ENCODE measurements around the gene ZMIZ1. TPM values are rescaled to one million over a fixed set of nuclear protein-coding genes. Genes with fewer than 3 reads are reported as not detected.
A peak's percentile ranks its signal among the peaks of the same experiment; 100 is the strongest.

The ZMIZ1 gene, protein sequence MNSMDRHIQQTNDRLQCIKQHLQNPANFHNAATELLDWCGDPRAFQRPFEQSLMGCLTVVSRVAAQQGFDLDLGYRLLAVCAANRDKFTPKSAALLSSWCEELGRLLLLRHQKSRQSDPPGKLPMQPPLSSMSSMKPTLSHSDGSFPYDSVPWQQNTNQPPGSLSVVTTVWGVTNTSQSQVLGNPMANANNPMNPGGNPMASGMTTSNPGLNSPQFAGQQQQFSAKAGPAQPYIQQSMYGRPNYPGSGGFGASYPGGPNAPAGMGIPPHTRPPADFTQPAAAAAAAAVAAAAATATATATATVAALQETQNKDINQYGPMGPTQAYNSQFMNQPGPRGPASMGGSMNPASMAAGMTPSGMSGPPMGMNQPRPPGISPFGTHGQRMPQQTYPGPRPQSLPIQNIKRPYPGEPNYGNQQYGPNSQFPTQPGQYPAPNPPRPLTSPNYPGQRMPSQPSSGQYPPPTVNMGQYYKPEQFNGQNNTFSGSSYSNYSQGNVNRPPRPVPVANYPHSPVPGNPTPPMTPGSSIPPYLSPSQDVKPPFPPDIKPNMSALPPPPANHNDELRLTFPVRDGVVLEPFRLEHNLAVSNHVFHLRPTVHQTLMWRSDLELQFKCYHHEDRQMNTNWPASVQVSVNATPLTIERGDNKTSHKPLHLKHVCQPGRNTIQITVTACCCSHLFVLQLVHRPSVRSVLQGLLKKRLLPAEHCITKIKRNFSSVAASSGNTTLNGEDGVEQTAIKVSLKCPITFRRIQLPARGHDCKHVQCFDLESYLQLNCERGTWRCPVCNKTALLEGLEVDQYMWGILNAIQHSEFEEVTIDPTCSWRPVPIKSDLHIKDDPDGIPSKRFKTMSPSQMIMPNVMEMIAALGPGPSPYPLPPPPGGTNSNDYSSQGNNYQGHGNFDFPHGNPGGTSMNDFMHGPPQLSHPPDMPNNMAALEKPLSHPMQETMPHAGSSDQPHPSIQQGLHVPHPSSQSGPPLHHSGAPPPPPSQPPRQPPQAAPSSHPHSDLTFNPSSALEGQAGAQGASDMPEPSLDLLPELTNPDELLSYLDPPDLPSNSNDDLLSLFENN
- total RNA-seq: 100 to 1,000 TPM in 1 of 4 donors, 10 to 100 TPM in 3; 71.9 to 104 (median 79.5) TPM

DNA sequence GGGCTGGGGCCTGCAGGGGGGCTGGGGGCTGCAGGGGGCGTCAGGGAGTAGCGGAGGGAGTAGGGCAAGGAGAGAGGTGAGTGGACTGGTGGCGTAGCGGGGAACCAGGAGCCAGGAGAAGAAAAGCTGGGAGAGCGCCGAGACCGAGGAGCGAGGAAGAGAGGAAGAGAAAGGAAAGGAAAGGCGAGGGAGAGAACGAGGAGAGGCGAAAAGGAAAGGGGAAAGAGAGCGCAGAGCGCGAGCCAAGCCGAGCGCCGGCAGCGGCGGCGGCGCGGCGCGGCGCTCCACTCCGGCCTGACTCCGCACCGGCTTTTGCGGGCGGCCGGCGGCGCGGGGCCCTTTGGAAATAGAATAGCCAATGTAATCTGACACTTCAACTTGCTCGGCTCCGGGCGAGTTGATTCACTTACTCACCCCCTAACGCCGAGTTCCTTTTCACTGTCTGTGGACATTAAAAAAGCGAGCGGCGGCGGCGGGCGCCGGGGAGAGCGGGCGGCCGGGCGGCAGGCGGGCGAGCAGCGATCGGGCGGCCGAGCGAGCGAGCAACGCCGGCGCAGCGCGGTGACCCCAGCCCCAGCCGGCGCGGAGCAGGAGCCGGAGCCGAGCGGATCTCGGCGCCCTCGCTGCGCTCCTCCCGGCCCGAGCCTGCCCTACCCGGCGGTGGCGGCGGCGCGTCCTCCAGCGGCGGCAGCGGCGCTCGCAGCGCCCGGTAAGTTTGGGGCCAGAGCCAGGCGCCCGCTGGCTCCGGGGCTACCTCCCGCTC lies at the start of gene ZMIZ1:
Gene ZMIZ1 (plus strand): TSS at position 405 of the 763 bp plus-strand sequence. CDS start 132,667 bp downstream, outside the sequence.
- H3K27ac ChIP-seq: peak within 1 kb of the TSS; percentile 98
- peaks cover 49% of the 10 kb centered on the region for H3K4me1 ChIP-seq
- DNase-seq (ENCODE audit: low spot score in 2 of 2): peak; percentile 94 to 96
- no peak for TF ChIP-seq EP300 (IDR thresholded peaks at IDR 0.05)
- peak; percentile 26 to 87 for TF ChIP-seq POLR2A (IDR thresholded peaks at IDR 0.05)
- TF ChIP-seq, protein P1, sequence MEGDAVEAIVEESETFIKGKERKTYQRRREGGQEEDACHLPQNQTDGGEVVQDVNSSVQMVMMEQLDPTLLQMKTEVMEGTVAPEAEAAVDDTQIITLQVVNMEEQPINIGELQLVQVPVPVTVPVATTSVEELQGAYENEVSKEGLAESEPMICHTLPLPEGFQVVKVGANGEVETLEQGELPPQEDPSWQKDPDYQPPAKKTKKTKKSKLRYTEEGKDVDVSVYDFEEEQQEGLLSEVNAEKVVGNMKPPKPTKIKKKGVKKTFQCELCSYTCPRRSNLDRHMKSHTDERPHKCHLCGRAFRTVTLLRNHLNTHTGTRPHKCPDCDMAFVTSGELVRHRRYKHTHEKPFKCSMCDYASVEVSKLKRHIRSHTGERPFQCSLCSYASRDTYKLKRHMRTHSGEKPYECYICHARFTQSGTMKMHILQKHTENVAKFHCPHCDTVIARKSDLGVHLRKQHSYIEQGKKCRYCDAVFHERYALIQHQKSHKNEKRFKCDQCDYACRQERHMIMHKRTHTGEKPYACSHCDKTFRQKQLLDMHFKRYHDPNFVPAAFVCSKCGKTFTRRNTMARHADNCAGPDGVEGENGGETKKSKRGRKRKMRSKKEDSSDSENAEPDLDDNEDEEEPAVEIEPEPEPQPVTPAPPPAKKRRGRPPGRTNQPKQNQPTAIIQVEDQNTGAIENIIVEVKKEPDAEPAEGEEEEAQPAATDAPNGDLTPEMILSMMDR (IDR thresholded peaks at IDR 0.05): peak in 1 of 2 donors; percentile 35
- TF ChIP-seq POLR2AphosphoS5 (IDR thresholded peaks at IDR 0.05): peak in 1 of 3 donors; percentile 69
- no peaks in the 10 kb centered on the region for H3K27me3 ChIP-seq
- WGBS: under 1% methylated on average over 74 of the region's 92 CpGs
- H3K4me3 ChIP-seq: peak within 1 kb of the TSS; percentile 74
- no peaks in the 10 kb centered on the region for H3K36me3 ChIP-seq
- no peaks in the 10 kb centered on the region for H3K9me3 ChIP-seq

DNA sequence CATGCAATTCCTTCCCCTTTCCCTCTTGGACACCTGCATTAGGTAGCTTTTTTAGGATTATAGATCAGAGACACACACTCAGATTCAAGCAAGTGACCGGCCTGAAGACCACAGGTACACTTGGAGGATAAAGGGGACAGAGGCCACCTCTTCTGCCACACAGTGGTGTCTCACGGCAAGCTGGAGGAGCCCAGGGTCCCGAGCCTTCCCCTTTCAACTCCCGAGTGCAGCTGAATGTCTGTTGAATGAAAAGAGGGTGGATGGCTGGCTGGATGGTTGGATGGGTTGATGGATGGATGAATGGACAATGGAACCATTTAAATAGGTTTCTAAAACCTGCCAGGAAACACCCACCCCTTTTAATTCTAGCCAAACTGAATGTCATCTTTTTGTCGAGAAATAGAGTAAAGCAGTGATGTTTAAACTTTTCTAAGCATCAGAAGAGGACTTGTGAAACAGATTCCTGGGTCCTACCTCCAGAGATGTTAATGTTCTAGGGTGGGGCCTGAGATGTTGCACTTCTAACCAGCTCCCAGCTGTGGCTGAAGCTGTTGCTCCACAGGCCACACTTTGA lies 49.2 kb upstream of the ZMIZ1 start:
- TF ChIP-seq EP300 (IDR thresholded peaks at IDR 0.05): no peak
- peak in 1 of 3 donors; percentile 42 for TF ChIP-seq POLR2AphosphoS5 (IDR thresholded peaks at IDR 0.05)
- no peak for TF ChIP-seq POLR2A (IDR thresholded peaks at IDR 0.05)
- TF ChIP-seq, protein P1 (IDR thresholded peaks at IDR 0.05): no peak
- WGBS: 87% methylated on average over 5 of the region's 5 CpGs
- peak; percentile 58 to 64 for DNase-seq (ENCODE audit: low spot score in 2 of 2)
- no peak overlapping the region for H3K4me3 ChIP-seq
- peak overlapping the region; percentile 46 for H3K27ac ChIP-seq
- no peaks in the 10 kb centered on the region for H3K36me3 ChIP-seq
- no peaks in the 10 kb centered on the region for H3K9me3 ChIP-seq
- no peaks in the 10 kb centered on the region for H3K27me3 ChIP-seq
- H3K4me1 ChIP-seq: peaks cover 29% of the 10 kb centered on the region

DNA sequence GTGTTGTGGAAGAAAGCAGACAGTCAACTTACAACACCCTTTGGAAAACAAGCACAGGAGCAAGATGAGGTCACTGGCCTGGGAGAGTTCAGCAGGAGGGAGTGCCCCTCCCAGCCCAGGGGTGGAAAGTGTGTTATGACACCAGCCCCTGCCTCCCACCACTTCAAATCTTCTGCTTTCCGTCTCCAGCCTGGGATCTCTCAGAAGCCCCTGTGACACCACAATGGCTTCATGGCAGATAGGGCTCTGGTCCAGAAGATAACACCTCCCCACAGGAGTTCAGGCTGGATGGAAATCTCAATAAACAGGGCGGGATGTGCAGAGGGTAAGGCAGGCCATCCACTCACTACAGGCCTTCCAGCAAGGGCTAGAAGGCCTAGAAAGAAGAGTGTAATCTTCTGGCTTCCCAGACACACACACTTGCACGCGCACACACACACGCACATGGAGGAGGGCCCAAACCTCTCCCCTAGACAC lies 48.7 kb upstream of the ZMIZ1 start:
- TF ChIP-seq POLR2A (IDR thresholded peaks at IDR 0.05) (no peak), POLR2AphosphoS5 (IDR thresholded peaks at IDR 0.05) (peak in 1 of 3 donors; percentile 73)
- peak; percentile 87 to 91 for DNase-seq (ENCODE audit: low spot score in 2 of 2)

DNA sequence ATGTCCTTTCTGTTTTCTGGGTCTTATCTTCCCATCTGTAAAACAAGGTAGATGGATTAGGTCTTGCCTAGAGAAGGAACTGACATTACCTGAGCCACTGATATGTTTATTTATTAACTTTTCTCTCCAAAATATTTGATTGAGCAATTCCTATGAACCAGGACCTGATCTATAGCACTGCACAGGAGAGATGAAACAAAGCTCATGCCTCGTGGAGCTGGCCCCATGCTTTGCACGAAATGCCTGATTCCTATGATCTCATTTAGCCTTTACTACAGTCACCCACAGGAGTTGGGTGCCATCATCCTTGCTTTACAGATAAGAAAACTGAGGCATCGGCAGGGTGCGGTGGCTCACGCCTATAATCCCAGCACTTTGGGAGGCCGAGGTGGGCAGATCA lies 48.2 kb upstream of the ZMIZ1 start:
- WGBS: 94% methylated on average over 6 of the region's 6 CpGs
- peak; percentile 32 to 45 for DNase-seq (ENCODE audit: low spot score in 2 of 2)
- no peak for TF ChIP-seq EP300 (IDR thresholded peaks at IDR 0.05)
- TF ChIP-seq, protein P1 (IDR thresholded peaks at IDR 0.05): no peak
- TF ChIP-seq POLR2A (IDR thresholded peaks at IDR 0.05): no peak
- TF ChIP-seq POLR2AphosphoS5 (IDR thresholded peaks at IDR 0.05): no peak

More for the DNA sequence above, 48.7 kb upstream of the ZMIZ1 start:
- Histone ChIP-seq H3K36me3 (no peaks in the 10 kb centered on the region), H3K27me3 (no peaks in the 10 kb centered on the region), H3K4me3 (no peak overlapping the region), H3K4me1 (peaks cover 31% of the 10 kb centered on the region), H3K9me3 (no peaks in the 10 kb centered on the region), H3K27ac (peak overlapping the region; percentile 34)
- WGBS: 90% methylated on average over 3 of the region's 5 CpGs

More for the DNA sequence above, 48.2 kb upstream of the ZMIZ1 start:
- Histone ChIP-seq H3K27ac (peak overlapping the region; percentile 34), H3K9me3 (no peaks in the 10 kb centered on the region), H3K4me3 (no peak overlapping the region), H3K4me1 (peaks cover 34% of the 10 kb centered on the region), H3K36me3 (no peaks in the 10 kb centered on the region), H3K27me3 (no peaks in the 10 kb centered on the region)

All from suprapubic skin (tissue), 4 donors.